ENCODE results near the gene DMXL2.

DMXL2 gene

DNA sequence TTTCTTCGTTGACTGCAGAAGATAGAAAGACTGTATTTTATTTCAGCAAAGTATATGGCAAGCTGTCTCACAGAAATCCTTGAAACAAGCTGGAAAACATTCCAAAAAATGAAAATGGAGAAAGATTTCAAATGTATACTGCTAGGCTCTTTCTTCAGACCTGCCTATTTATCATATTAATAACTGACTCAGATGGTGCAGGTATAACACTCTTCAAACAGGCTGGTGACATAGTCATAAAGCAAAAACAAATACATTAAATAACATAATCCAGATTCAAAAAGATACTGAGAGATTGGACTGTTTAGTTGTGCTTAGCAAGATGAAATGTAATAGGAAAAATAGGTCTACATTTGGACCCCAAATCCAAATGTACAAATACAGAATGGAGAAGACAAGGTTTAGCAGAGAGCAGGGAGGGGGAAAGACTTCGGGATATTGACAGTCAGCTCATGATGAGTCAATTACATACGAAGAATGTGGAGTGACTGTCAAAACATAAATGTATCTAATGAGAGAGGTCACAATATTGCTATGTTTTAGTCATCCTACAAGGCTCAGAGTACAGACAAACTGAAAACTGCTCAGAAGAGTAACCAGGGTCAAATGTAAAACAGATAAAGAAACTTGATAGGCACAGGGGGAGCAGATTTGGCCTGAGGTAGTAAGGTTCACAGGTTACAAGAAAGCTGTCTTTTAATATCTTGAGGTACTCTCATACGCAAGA, 88.7 kb downstream of the DMXL2 start:
- Histone ChIP-seq H3K9ac (ENCODE audit: low read length) (no peak overlapping the region), H3K36me3 (replicated peaks; ENCODE audit: low read depth, low read length) (no peaks in the 10 kb centered on the region), H3K27ac (ENCODE audit: low read length) (no peak overlapping the region), H3K4me3 (ENCODE audit: low read length) (no peak overlapping the region), H3K4me2 (ENCODE audit: low read length) (no peak overlapping the region), H3K4me1 (ENCODE audit: low read length) (no peaks in the 10 kb centered on the region), H2AFZ (ENCODE audit: low read depth, low read length) (no peak overlapping the region), H3K27me3 (ENCODE audit: low read depth, low read length) (no peaks in the 10 kb centered on the region), H4K20me1 (ENCODE audit: insufficient read depth, low read length) (no peaks in the 10 kb centered on the region), H3K79me2 (ENCODE audit: low read length) (no peaks in the 10 kb centered on the region), H3K9me3 (ENCODE audit: insufficient read depth, low read length) (no peaks in the 10 kb centered on the region)
- TF ChIP-seq, protein P1, sequence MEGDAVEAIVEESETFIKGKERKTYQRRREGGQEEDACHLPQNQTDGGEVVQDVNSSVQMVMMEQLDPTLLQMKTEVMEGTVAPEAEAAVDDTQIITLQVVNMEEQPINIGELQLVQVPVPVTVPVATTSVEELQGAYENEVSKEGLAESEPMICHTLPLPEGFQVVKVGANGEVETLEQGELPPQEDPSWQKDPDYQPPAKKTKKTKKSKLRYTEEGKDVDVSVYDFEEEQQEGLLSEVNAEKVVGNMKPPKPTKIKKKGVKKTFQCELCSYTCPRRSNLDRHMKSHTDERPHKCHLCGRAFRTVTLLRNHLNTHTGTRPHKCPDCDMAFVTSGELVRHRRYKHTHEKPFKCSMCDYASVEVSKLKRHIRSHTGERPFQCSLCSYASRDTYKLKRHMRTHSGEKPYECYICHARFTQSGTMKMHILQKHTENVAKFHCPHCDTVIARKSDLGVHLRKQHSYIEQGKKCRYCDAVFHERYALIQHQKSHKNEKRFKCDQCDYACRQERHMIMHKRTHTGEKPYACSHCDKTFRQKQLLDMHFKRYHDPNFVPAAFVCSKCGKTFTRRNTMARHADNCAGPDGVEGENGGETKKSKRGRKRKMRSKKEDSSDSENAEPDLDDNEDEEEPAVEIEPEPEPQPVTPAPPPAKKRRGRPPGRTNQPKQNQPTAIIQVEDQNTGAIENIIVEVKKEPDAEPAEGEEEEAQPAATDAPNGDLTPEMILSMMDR (IDR thresholded peaks at IDR 0.05; ENCODE audit: low read depth, low read length), result no peak
- TF ChIP-seq EZH2phosphoT487 (IDR thresholded peaks at IDR 0.05; ENCODE audit: low read depth), result no peak

DNA sequence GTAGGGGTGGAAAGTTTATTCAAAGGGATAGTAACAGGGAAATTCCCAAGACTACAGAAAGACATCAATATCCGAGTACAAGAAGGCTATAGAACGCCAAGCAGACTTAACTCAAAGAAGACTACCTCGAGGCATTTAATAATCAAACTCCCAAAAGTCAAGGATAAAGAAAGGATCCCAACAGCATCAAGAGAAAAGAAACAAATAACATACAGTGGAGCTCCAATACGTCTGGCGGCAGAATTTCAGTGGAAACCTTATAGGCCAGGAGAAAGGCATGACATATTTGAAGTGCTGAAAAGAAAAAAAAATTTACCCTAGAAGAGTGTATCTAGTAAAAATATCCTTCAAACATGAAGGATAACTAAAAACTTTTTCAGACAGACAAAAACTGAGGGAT, 95.6 kb downstream of the DMXL2 start:
- Histone ChIP-seq H3K36me3 (replicated peaks; ENCODE audit: low read depth, low read length) (no peaks in the 10 kb centered on the region), H3K9me3 (ENCODE audit: insufficient read depth, low read length) (no peaks in the 10 kb centered on the region), H3K9ac (ENCODE audit: low read length) (no peak overlapping the region), H3K27me3 (ENCODE audit: low read depth, low read length) (no peaks in the 10 kb centered on the region), H3K4me3 (ENCODE audit: low read length) (no peak overlapping the region), H3K4me2 (ENCODE audit: low read length) (no peak overlapping the region), H4K20me1 (ENCODE audit: insufficient read depth, low read length) (no peaks in the 10 kb centered on the region), H2AFZ (ENCODE audit: low read depth, low read length) (no peak overlapping the region), H3K27ac (ENCODE audit: low read length) (no peak overlapping the region), H3K4me1 (ENCODE audit: low read length) (no peaks in the 10 kb centered on the region), H3K79me2 (ENCODE audit: low read length) (no peaks in the 10 kb centered on the region)
- TF ChIP-seq, protein P1 (IDR thresholded peaks at IDR 0.05; ENCODE audit: low read depth, low read length), result no peak
- no peak for TF ChIP-seq EZH2phosphoT487 (IDR thresholded peaks at IDR 0.05; ENCODE audit: low read depth)

DNA sequence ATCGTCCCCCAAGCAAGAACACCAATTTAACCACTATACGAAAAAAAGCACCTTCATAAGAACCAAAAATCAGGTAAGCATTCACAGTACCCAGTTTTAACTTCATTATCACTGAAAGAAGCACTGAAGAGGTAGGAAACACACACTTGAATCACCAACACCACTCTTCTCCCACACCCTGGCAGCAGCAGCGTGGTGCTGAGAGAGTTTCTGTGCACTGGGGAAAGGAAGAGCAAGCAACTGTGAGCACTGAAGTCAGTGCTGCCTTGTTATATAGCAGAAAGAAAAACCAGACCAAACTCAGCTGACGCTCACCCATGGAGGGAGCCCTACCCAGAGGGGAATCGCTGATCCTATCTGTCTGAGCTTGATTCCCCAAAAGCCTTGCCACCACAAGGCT, 98.2 kb downstream of the DMXL2 start:
- no peak overlapping the region for H3K4me2 ChIP-seq (ENCODE audit: low read length)
- no peak overlapping the region for H3K27ac ChIP-seq (ENCODE audit: low read length)
- no peak overlapping the region for H3K9ac ChIP-seq (ENCODE audit: low read length)
- no peak overlapping the region for H3K4me3 ChIP-seq (ENCODE audit: low read length)
- H3K27me3 ChIP-seq (ENCODE audit: low read depth, low read length), result no peaks in the 10 kb centered on the region
- TF ChIP-seq, protein P1 (IDR thresholded peaks at IDR 0.05; ENCODE audit: low read depth, low read length), result no peak
- no peak for TF ChIP-seq EZH2phosphoT487 (IDR thresholded peaks at IDR 0.05; ENCODE audit: low read depth)
- H3K36me3 ChIP-seq (replicated peaks; ENCODE audit: low read depth, low read length), result no peaks in the 10 kb centered on the region
- H4K20me1 ChIP-seq (ENCODE audit: insufficient read depth, low read length), result no peaks in the 10 kb centered on the region
- H3K79me2 ChIP-seq (ENCODE audit: low read length), result no peaks in the 10 kb centered on the region
- no peaks in the 10 kb centered on the region for H3K9me3 ChIP-seq (ENCODE audit: insufficient read depth, low read length)
- no peaks in the 10 kb centered on the region for H3K4me1 ChIP-seq (ENCODE audit: low read length)
- no peak overlapping the region for H2AFZ ChIP-seq (ENCODE audit: low read depth, low read length)

DNA sequence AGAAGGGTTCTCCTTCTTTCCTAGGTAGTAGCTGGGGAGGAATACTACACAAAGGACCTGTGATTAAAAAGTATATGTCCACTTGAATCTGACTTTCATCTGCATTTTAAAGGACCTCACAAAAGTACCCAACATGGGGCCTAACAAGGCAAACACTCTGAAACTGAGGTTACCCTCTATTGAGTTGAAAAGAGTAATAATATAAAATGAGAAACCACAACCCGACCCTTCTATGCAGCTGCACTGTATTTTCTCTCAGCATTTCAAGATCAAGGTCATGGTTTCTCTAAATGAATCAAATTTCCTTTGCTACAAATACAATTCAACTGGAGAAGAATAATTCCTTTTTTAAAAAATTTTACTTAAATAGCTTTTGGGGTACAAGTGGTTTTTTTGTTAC, 106.3 kb downstream of the DMXL2 start:
- H3K4me1 ChIP-seq (ENCODE audit: low read length), result peaks cover 8% of the 10 kb centered on the region; the same call in 1 of the 2 replicates
- H3K4me3 ChIP-seq (ENCODE audit: low read length), result no peak overlapping the region
- no peaks in the 10 kb centered on the region for H3K9me3 ChIP-seq (ENCODE audit: insufficient read depth, low read length)
- H3K27ac ChIP-seq (ENCODE audit: low read length), result no peak overlapping the region
- no peak overlapping the region for H2AFZ ChIP-seq (ENCODE audit: low read depth, low read length)
- H3K9ac ChIP-seq (ENCODE audit: low read length), result no peak overlapping the region
- no peaks in the 10 kb centered on the region for H3K79me2 ChIP-seq (ENCODE audit: low read length)
- H3K27me3 ChIP-seq (ENCODE audit: low read depth, low read length), result no peaks in the 10 kb centered on the region
- no peak overlapping the region for H3K4me2 ChIP-seq (ENCODE audit: low read length)
- H4K20me1 ChIP-seq (ENCODE audit: insufficient read depth, low read length), result no peaks in the 10 kb centered on the region
- H3K36me3 ChIP-seq (replicated peaks; ENCODE audit: low read depth, low read length), result no peaks in the 10 kb centered on the region
- no peak for TF ChIP-seq EZH2phosphoT487 (IDR thresholded peaks at IDR 0.05; ENCODE audit: low read depth)
- TF ChIP-seq, protein P1 (IDR thresholded peaks at IDR 0.05; ENCODE audit: low read depth, low read length), result no peak
